HG02884 (cell line): Measurements from ENCODE around the gene YWHAE.
"Not testable (repeated sequence)": the region's sequence is repeated elsewhere in the genome, so short reads cannot be mapped to it uniquely, and the experiment has no call there.

Source experiments
- ATAC-seq: cut with Tn5 transposase; IDR thresholded peaks from one replicate; pipeline ENCODE4 v1.9.1; 2021; ENCODE audit warnings: mild to moderate bottlenecking, moderate library complexity; ENCODE audit not compliant: unreplicated experiment

YWHAE gene

DNA sequence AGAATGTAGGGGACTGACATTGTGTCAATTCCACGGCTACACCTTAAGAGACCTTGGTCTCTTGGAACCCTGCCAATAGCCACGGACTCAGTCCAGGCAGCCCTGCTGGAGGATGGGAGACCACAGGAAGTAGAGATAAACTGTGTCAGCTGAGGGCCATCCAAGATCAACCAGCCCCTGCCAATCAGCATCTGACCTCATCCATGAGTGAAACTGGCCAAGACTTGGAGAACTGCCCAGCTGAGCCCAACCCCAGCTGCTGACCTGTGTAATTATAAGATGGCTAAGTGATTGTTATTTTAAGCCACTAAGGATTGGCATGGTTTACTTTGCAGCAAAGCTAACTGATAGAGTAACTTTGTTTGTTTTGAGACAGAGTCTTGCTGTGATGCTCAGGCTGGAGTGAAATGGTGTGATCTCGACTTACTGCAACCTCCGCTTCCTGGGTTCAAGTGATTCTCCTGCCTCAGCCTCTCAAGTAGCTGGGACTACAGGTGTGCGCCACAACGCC is 13.3 kb upstream of the YWHAE start:
- ATAC-seq = no peak

DNA sequence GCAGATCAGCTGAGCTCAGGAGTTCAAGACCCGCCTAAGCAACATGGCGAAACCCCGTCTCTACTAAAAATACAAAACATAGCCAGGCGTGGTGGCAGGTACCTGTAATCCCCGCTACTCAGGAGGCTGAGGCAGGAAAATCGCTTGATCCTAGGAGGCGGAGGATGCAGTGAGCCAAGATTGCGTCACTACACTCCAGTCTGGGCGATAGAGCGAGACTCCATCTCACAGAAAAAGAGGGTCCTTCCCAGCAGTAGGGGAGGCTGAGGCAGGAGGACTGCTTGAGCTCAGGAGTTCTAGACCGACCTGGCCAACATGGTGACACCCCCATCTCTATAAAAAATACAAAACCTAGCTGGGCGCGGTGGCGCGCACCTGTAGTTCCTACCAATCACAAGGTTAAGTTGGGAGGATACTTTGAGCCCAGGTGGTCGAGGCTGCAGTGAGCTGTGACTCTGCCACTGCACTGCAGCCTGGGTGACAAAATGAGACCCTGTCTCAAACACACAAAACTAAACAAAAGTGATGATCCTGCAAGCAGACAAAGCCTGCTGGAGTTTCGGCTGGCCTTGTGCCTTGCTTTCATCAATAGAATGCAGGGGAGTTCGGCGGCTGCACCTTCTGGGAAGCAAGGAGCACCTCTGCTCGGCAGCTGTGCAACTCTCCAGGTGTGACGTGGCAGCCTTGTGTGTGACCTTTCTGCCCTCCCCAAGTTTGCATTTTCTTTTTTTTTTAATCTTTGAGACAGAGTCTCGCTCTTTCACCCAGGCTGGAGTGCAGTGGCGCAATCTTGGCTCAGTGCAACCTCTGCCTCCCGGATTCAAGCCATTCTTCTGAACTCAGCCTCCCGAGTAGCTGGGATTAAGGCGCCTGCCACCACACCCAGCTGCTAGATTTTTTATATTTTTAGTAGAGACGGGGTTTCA is 12.4 kb upstream of the YWHAE start:
- no peak for ATAC-seq

GRCh38 chr17:1402262-1402586 is 2.2 kb upstream of the YWHAE start:
- ATAC-seq = no peak

DNA sequence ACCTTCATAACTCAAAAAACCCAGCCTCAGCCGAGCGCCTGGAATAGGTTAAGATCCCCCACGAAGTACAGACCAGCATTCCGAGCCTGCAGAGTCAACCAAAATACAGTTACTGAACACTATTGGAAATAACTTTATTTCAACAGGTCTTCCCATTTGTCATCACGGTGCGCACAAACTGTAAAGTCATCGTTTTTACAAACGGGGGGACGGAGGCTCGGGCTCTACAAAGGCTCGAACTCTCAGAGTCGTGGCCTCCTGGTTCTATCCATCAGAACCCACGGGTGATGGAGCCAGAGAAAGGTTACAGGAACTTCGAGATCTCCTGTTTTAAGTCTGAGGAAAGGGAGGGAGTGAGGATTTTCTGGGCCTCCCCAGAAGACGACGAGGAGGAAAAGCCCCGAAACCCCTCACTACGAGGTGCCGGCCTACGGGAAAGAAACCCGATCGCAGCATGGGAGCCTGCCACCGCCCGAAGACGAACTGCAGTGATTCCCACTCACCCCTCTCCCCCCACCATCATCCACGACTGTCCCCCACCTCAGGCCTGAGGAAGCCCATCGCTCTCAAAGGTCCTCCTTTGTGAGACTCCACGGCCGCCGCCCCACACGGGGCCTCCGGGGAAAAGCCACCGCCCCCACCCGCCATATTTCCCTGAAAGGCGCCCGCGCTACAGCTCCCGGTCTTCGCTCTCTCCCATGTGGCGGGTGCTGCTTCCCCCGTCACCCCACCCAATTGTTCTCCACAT is 917 bp downstream of the YWHAE start:
- ATAC-seq = no peak

- no peak for ATAC-seq
Measured at GRCh38 chr17:1398028-1398427, 2.0 kb downstream of the YWHAE start.

DNA sequence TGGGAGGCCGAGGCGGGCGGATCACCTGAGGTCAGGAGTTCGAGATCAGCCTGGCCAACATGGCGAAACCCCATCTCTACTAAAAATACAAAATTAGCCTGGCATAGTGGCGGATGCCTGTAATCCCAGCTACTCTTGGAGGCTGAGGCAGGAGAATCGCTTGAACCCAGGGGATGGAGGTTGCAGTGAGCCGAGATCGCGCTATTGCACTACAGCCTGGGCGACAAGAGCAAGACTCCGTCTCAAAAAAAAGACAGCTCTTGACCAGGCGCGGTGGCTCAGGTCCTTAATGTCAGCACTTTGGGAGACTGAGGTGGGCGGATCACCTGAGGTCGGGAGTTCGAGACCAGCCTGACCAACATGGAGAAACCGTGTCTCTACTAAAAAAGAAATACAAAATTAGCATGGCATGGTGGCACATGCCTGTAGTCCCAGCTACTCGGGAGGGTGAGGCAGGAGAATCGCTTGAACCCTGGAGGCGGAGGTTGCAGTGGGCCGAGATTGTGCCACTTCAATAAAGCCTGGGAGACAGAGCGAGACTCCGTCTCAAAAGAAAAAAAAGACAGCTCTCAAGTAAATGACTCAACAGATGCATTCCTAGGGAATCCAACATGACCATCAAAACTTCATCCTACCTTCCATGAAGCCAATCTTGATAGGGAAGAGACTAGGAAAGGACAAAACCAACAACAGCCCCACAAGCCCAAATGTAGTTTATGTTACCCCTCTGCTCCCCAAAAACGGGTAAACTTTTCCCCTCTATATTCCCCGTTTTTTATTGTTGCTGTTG is 4.0 kb downstream of the YWHAE start:
- ATAC-seq = not testable (repeated sequence)

DNA sequence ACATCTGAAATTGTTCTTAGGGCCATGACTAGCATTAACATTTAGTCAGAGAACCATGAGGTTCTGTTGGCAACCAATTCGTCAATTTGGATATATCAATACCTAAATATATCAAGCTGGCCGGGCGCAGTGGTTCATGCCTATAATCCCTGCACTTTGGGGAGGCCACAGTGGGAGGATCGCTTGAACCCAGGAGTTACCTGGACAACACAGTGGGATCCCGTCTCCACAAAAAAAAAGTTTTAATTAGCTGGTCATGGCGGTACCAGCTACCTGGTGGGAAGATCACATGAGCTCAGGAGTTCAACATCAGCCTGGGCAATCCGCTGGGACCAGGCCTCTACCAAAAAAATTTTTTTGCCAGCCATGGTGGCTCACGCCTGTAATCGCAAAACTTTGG is 8.4 kb downstream of the YWHAE start:
- ATAC-seq = no peak

GRCh38 chr17:1390432-1391367 is 9.3 kb downstream of the YWHAE start:
- ATAC-seq = no peak

- not testable (repeated sequence) for ATAC-seq
Measured at GRCh38 chr17:1387490-1388227, 12.4 kb downstream of the YWHAE start.

- not testable (repeated sequence) for ATAC-seq
Measured at GRCh38 chr17:1386675-1387190, 13.3 kb downstream of the YWHAE start.

- no peak for ATAC-seq
Measured at GRCh38 chr17:1386265-1386664, 13.8 kb downstream of the YWHAE start.

- no peak for ATAC-seq
Measured at GRCh38 chr17:1385861-1386260, 14.2 kb downstream of the YWHAE start.

GRCh38 chr17:1384905-1385435 is 15.1 kb downstream of the YWHAE start:
- ATAC-seq = no peak

- no peak for ATAC-seq
Measured at GRCh38 chr17:1379930-1380313, 20.1 kb downstream of the YWHAE start.

- ATAC-seq = no peak
Measured at GRCh38 chr17:1379208-1379929, 20.7 kb downstream of the YWHAE start.

DNA sequence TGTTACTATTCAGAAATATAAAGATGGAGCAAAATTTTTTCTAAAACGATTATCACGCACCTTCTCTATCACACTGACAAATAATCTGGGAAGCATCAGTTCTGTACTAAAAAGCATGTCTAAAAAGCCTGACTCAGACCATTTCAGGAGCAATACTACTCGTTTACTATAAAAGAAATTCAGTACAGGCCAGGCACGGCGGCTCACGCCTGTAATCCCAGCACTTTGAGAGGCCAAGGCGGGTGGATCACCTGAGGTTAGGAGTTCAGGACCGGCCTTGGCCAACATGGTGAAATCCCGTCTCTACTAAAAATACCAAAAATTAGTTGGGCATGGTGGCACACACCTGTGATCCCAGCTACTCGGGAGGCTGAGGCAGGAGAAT is 21.6 kb downstream of the YWHAE start:
- ATAC-seq = not testable (repeated sequence)

GRCh38 chr17:1377334-1377733 is 22.7 kb downstream of the YWHAE start:
- ATAC-seq = no peak

DNA sequence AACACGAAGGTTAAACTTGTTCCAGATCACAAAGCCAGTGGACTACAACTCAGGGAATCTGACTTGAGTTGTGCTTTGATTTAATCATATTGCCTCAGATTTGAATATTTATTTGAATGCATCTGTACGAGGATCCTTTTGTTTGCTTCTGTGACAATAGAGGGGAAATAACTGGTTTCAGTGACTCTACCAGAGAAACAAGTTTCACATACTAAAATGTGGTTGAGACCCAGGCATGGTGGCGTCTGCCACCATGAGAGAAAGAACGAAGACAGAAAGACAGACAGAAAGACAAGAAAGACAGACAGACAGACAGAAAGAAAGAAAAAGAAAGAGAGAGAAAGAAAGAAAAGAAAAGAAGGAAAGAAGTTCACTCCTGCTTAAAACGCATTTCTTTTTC is 24.0 kb downstream of the YWHAE start:
- ATAC-seq = no peak
